ENCODE data around the gene CEP57L1. TPM values are rescaled to one million over a fixed set of nuclear protein-coding genes. Genes with fewer than 3 reads are reported as not detected.
"Not testable (repeated sequence)": the region's sequence is repeated elsewhere in the genome, so short reads cannot be mapped to it uniquely, and the experiment has no call there.

Gene CEP57L1
- total RNA-seq, 1 experiment from 2014 or later, result 20.7 TPM

GRCh38 chr6:109083657-109084056 lies 11.7 kb upstream of the CEP57L1 start:
- no peak overlapping the region for H2AFZ ChIP-seq (ENCODE audit: low read depth, low read length, poor library complexity, severe bottlenecking)
- H3K9ac ChIP-seq (ENCODE audit: low read length), result no peak overlapping the region
- no peaks in the 10 kb centered on the region for H3K36me3 ChIP-seq (ENCODE audit: control insufficient read depth in 1 of 2, insufficient read depth in 2 of 2, low read length in 2 of 2)
- no peak for DNase-seq (ENCODE audit: low read depth, low spot score)
- no TSS peak for BruUV-seq (replicated peaks)
- no peak for TF ChIP-seq JUND (IDR thresholded peaks at IDR 0.05)
- TF ChIP-seq MAX (IDR thresholded peaks at IDR 0.05), result no peak
- no peak for TF ChIP-seq SIN3A (IDR thresholded peaks at IDR 0.05; ENCODE audit: low read depth)
- TF ChIP-seq FOSL1 (IDR thresholded peaks at IDR 0.05; ENCODE audit: low read depth), result no peak
- TF ChIP-seq CTCF (IDR thresholded peaks at IDR 0.05 in 2 of 3, conservative IDR thresholded peaks at IDR 0.05 in 1 of 3; ENCODE audit: borderline replicate concordance in 1 of 3, insufficient read depth in 1 of 3, low read depth in 2 of 3, low read length in 2 of 3), result no peak
- H3K4me3 ChIP-seq (replicated peaks in 1 of 2; ENCODE audit: low read depth in 1 of 2, low read length in 2 of 2), result no peak overlapping the region
- no peak for ATAC-seq
- no peaks in the 10 kb centered on the region for H3K4me1 ChIP-seq (ENCODE audit: control insufficient read depth in 1 of 2, insufficient read depth in 2 of 2, low read length in 2 of 2)
- no peak overlapping the region for H3K4me2 ChIP-seq (ENCODE audit: low read length)
- H4K20me1 ChIP-seq (ENCODE audit: insufficient read depth), result no peaks in the 10 kb centered on the region
- no peaks in the 10 kb centered on the region for H3K27me3 ChIP-seq (ENCODE audit: insufficient read depth, low read length)
- intact Hi-C loops (cut with micrococcal nuclease), result no loop called here
- ChIA-PET POLR2A (interaction anchor here (1.4 kb wide), 1 partner anchor 11 kb away, joined by 5 read pairs; the partner anchor contains the start of genes CEP57L1 and SESN1), RAD21 (ENCODE audit: low non-redundant PET in 1 of 2, low total read pairs in 2 of 2, uncharacterized antibody in 2 of 2, unreplicated experiment in 2 of 2) (no interaction called here), CTCF (interaction anchor here (2.0 kb wide), 1 partner anchor 13 kb away, joined by 4 read pairs; no protein-coding TSS in a partner anchor)
- H3K9me3 ChIP-seq (ENCODE audit: control insufficient read depth in 1 of 2, insufficient read depth in 1 of 2, low read depth in 1 of 2, low read length in 2 of 2), result no peaks in the 10 kb centered on the region
- no peaks in the 10 kb centered on the region for H3K79me2 ChIP-seq (ENCODE audit: insufficient read depth, low read length)
- H3K27ac ChIP-seq (ENCODE audit: low read depth, low read length), result no peak overlapping the region
- no peaks in the 10 kb centered on the region for H3K9me2 ChIP-seq (ENCODE audit: insufficient read depth)

GRCh38 chr6:109084146-109084545 lies 11.2 kb upstream of the CEP57L1 start:
- CTCF ChIA-PET, result interaction anchor here (0.8 to 2.0 kb wide), 2 partner anchors 11 to 13 kb away, joined by 3 to 4 read pairs; no protein-coding TSS in a partner anchor
- intact Hi-C loops (cut with micrococcal nuclease); H3K9me3 ChIP-seq (ENCODE audit: control insufficient read depth in 1 of 2, insufficient read depth in 1 of 2, low read depth in 1 of 2, low read length in 2 of 2); H3K4me2 ChIP-seq (ENCODE audit: low read length); H2AFZ ChIP-seq (ENCODE audit: low read depth, low read length, poor library complexity, severe bottlenecking); H3K36me3 ChIP-seq (ENCODE audit: control insufficient read depth in 1 of 2, insufficient read depth in 2 of 2, low read length in 2 of 2); H3K9ac ChIP-seq (ENCODE audit: low read length); H3K27me3 ChIP-seq (ENCODE audit: insufficient read depth, low read length); H4K20me1 ChIP-seq (ENCODE audit: insufficient read depth); H3K4me1 ChIP-seq (ENCODE audit: control insufficient read depth in 1 of 2, insufficient read depth in 2 of 2, low read length in 2 of 2); RAD21 ChIA-PET (ENCODE audit: low non-redundant PET in 1 of 2, low total read pairs in 2 of 2, uncharacterized antibody in 2 of 2, unreplicated experiment in 2 of 2); H3K27ac ChIP-seq (ENCODE audit: low read depth, low read length); BruUV-seq (replicated peaks); ATAC-seq; H3K9me2 ChIP-seq (ENCODE audit: insufficient read depth); H3K79me2 ChIP-seq (ENCODE audit: insufficient read depth, low read length); H3K4me3 ChIP-seq (replicated peaks in 1 of 2; ENCODE audit: low read depth in 1 of 2, low read length in 2 of 2); DNase-seq (ENCODE audit: low read depth, low spot score): not testable (repeated sequence)
- POLR2A ChIA-PET, result interaction anchor here (1.4 kb wide), 1 partner anchor 11 kb away, joined by 5 read pairs; the partner anchor contains the start of genes CEP57L1 and SESN1

All from HCT116 (cell line).